Activated CD4-positive, alpha-beta T cell treated with anti-CD3 and anti-CD28 coated beads, Interleukin-2, Interleukin-4, amounts not matched to agents 100 ng/mL and 50 ng/mL, durations not matched to agents 16 hours and 8 hours (primary cell): ENCODE measurements around the gene CHIA.

ENCODE experiments used
- DNase-seq: peaks from one replicate; pipeline ENCODE4 v3.0.0-alpha.2; 2020; ENCODE audit warnings: low spot score

The CHIA gene

DNA sequence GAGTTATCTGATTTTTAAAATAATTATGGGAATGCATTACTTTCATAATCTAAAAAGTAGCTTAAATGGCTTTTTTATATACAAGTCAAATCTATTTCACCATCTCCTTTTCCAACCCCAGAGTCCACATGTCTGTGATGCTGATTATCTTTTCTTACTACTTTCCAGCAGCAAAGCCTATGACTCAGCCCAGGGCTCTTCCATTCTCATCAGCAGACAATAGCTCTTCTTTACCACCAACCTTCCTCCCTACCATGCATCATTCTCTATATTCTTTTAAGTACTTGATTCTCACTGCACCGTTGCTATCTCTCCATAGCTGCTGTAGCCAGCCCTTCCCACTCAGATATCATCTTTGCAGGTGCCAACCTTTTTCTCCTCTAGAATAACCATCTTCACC is 75.6 kb downstream of the CHIA start:
- DNase-seq = no peak

DNA sequence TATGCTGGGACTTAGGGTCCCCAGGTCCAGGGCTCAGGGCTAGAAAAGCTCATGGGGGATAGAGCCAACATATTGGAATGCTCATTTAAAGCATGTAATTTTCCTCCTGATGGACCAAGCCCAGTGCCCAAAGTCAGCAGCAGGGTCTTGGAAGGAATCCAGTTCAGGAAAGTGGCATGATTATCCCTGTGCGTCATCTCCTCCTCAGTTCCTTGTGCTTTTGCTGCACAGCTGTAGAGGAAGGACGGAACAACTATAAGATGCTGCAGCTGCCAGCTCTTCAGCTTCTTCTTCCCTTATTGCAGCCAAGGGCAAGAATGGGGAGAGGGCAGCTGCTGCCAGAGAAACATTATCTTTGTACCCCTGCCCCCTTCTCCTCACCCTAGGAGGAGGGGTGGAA is 78.5 kb downstream of the CHIA start:
- no peak for DNase-seq

DNA sequence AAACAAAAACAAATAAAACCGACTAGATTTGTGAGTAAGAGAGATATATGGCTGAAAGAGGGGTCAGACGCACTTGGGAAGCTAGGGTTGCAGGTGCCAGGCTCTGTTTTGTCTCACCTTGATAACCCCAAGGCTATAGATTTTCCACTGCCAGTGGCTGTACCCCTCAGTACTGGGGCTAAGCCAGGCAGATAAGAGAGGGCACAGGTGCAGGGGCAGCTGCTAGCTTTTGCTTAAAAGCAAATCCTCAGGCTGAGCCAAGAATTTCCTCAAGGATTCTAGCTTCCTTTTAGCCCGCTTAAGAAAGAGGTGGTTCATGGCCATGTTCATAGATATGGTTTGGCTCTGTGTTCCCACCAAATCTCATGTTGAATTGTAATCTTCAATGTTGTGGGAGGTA is 79.0 kb downstream of the CHIA start:
- no peak for DNase-seq
